HPDE6-E6E7 (cell line): ENCODE measurements around the gene CMC1.
"Not testable (repeated sequence)": the region's sequence is repeated elsewhere in the genome, so short reads cannot be mapped to it uniquely, and the experiment has no call there.

Experiments
- DNase-seq: peaks from one replicate; pipeline ENCODE4 v3.0.0; 2011; ENCODE audit warnings: missing footprints; ENCODE audit errors: extremely low spot score

CMC1 gene

GRCh38 chr3:28244491-28244890 is 3.1 kb downstream of the CMC1 start:
- DNase-seq = no peak

- no peak for DNase-seq
These were observed 5.9 kb downstream of the CMC1 start for GRCh38 chr3:28247286-28247685.

GRCh38 chr3:28250999-28251398 is 9.6 kb downstream of the CMC1 start:
- DNase-seq = no peak

DNA sequence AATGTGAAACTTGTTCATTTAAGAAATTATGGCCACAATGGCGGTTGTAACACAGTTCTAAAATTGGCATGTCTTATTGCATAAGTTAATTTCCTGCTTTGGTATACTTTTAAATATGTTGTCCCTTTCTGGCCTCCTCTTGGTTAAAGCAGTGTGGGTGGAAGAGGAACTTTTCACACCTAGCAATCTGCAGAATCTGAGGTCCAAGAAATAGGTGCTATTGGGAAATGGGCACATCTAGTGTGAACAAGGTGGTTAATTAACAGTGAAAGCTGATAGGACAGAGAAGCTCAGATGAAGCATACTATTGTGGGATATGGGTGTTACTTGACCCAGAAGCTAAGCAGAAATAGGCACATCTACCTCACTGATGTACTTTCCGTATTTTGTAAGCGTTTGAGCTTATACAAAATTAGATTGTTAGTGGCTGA is 10.6 kb downstream of the CMC1 start:
- DNase-seq = no peak

DNA sequence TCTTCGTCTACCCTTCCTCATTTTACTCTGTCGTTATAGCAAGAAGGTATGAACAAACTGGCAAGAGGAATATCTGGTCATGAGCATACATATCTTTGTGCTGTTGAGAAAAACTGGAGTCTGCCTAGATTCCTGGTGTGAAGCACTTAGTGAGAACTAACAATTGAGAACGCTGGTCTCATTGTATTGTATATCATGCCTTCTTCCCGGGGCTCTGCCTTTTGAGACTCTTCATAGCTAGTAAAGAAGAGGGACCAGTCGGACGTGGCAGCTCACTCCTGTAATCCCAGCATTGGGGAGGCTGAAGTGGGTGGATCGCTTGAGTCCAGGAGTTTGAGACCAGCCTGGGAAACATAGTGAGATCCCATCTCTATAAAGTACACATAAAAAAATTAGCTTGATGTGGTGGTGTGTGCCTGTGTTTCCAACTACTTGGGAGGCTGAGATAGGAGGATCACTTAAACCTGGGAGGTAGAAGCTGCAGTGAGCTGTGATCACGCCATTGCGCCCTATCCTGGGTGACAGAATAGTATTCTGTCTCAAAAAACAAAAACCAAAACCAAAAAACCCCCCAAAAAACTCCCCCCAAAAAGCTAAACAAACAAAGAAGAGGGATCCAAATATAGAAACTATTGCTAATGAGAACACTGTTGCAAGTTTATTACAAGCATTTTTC is 11.8 kb downstream of the CMC1 start:
- DNase-seq = no peak

- no peak for DNase-seq
These were observed 20.6 kb downstream of the CMC1 start for GRCh38 chr3:28262001-28262400.

DNA sequence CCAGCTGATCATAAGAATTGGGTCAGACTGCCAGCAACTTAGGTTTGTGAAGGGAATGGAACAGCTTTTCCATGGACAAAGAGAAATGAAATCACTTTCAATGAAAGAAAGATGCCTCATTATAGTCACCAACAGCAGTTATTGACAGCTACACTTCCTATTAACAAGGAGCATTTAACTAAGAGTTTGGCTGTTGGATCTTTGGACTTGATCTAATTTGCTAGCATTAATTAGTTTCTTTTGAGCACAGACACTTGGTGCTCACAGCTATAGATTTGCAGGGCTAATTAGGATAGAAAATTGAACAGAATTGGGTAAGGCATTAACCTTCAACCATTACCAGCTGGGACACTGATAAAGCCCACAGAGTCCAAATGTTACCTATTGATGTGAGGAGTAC is 24.2 kb downstream of the CMC1 start:
- DNase-seq = no peak

DNA sequence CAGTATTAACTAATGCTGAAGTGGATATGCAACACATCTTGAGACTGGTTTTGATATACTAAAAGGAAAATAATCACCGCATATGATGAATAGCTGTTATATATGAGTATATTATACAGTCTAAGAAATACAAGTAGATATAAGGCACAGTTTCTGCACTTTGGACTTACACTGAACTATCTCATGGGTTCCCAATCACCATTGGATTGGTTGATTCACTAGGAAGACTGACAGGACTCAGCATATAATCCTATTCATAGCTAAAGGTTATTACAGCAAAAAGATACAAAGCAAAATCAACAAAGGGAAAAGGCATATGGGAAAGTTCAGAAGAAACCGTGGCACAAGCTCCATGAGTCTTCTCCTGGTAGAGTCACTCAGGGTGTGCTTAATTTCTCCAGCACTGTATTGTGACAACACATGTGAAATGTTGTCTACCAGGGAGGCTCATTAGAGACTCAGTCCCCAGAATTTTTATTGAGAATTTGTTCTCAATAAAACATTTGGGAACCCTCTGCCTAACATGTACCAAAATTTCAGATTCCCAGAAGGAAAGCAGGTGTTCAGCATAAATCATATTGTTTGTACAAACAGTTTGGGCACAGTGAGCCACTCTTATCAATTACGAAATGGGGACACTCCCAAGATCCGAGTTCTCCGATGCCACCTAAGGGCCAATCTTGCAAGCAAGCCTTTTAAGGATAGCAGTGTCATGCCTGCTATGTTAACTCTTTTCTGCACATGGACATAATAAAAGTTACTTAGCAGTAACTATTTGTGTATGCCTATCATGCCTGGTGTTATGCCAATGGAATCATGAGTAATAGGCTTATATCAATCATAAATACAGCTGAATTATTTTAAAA is 26.8 kb downstream of the CMC1 start:
- DNase-seq = no peak

DNA sequence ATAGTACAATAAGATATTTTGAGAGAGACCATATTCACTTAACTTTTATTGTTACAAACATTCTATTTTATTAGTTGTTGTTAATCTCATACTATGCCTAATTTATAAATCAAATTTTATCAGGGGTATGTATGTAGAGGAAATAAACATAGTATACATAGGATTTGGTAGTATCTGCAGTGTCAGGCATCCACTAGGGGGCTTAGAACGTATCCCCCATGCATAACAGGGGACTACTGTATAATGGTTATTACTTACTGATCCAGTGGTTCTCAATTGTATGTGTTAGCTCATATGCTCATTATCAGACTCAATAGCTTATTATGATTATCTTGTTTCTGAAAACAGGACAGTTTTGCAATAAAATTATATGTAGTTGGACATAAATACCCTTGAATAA is 27.6 kb downstream of the CMC1 start:
- no peak for DNase-seq

DNA sequence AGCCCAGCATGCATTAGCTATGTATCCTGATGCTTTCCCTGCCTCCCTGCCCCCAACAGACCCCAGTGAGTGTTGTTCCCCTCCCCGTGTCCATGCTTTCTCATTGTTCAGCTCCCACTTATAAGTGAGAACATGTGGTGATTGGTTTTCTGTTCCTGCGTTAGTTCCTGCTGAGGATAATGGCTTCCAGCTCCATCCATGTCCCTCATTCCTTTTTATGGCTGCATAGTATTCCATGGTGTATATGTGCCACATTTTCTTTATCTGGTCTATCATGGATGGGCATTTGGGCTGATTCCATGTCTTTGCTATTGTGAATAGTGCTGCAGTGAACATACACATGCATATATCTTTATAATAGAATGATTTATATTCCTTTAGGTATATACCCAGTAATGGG is 28.5 kb downstream of the CMC1 start:
- not testable (repeated sequence) for DNase-seq

GRCh38 chr3:28273837-28274236 is 32.4 kb downstream of the CMC1 start:
- no peak for DNase-seq

DNA sequence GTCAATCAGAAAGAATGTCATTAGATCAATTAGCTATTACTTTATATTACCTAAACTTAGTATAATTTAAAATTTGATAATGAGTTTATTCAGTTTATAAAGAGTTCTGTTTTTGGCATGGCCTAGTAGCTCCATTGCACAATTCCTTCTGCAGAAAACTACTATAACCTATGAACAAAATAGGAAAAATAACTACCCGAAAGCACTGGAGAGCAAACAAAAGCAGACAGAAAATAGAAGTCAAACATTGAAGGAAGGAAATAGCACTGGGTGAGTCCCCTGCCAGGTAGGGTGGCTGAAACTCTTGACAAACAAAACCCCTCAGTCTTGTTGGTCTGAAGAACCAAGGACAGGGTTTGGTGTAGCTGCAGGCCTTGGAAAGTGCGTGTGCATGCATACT is 37.5 kb downstream of the CMC1 start:
- DNase-seq = no peak

DNA sequence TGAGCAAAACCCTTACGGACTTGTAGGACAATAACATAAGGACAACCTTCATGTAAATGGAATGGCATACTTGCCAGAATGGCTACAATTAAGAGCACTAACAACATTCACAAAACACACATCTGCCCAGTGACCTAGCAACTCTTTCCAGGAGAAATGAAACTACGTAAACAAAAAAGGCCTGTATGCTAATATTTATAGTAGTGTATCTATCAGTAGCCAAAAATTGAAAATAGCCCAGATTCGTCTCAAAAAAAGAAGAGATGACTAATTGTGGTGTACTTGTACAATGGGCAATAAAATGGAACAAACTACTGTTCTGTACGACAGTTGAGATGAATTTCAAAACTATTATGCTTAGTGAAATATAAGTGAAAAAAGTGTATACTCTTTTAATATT is 38.4 kb downstream of the CMC1 start:
- no peak for DNase-seq

GRCh38 chr3:28280781-28281180 is 39.4 kb downstream of the CMC1 start:
- no peak for DNase-seq

DNA sequence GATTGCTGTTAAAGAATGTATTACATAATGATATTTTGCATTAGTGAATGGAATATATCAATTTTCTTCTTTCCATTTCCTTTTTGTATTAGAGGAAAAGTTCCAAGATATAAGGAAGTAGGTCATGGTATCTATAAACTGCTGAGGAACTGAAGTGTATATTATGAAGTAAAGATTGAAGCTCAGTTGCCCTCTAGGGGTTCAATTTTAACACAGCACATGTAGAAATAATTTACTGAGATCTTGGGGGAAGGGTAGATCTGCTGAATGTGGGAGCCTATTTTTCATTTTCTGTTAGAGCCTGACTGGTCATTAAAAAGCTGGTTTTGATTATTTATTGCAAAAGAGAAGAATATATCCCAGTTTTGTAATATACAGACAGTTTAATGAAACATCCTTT is 45.2 kb downstream of the CMC1 start:
- peak; percentile 0 for DNase-seq

DNA sequence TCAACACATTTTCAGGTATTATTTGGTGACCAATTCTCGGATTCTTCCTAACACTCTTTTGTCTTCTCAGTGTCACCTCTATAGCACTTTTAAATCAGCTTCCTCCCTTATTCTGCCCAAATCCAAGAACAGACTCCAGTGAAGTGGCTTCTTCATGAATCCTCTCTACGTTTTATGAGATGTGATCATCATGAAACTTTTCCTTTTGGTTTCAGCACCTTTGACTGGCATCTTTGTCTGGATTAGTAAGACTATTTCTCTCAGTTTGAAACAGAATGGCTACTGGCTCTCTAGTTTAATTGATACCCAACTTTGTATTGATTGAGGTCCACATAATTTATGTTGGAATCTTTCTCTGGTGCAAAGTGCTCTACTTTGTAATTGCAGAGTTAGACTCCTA is 45.6 kb downstream of the CMC1 start:
- no peak for DNase-seq

DNA sequence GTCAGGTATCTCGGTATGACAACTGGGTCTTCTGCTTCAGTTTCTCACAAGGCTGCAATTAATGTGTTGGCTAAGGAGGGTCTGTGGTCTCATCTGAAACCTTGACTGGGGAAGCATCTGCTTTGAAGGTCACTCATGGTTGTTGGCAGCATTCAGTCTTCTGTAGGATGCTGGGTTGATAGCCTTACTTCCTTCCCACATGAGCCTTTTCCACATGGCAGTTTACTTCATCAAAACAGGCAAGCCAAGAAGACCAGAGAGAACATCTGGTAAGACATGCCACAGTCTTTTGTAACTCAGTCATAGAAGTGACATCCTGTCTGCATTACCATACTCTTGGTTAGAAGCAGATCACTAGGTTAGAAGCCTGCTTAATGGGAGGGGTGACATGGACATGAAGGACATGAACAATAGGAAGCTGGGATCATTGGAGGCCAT is 49.5 kb downstream of the CMC1 start:
- DNase-seq = no peak

- DNase-seq = no peak
These were observed 50.2 kb downstream of the CMC1 start for GRCh38 chr3:28291577-28291976.

DNA sequence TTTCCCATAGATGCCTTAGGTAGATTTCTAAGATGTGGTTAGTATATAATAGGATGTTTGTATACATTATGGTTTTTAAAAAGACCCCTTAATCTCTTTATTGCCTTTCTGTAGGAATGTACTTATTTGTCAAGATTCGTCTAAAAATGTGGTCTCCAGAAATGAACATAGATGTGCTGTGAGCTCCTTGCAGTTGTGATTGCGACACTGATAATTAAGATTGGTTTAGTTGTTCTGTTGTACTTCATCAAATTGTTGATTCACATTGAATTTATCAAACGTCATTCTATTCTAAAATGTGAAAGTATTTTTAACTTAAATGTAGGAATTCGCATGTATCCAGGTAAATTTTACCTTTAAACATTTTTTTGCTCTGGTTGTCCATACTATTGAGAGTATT is 51.2 kb downstream of the CMC1 start:
- no peak for DNase-seq

- no peak for DNase-seq
These were observed 53.4 kb downstream of the CMC1 start for GRCh38 chr3:28294667-28295413.

- no peak for DNase-seq
These were observed 54.6 kb downstream of the CMC1 start for GRCh38 chr3:28295898-28296490.

GRCh38 chr3:28299705-28300104 is 58.3 kb downstream of the CMC1 start:
- DNase-seq = no peak
